Spleen (tissue), 7 donors: ENCODE measurements around the gene SDK2.

ENCODE experiments used
- POLR2A ChIP-seq, 3 donors: fragments of 450-650 bp; IDR thresholded peaks; one replicate each; pipeline ENCODE4 v1.5.1; 2017; ENCODE audit warnings: antibody characterized with exemption in 3 of 3, mild to moderate bottlenecking in 1 of 3
- POLR2AphosphoS5 ChIP-seq, 3 donors: sonication (generic); formaldehyde crosslinking; IDR thresholded peaks; one replicate each; pipeline ENCODE4 v1.5.1; 2017; ENCODE audit warnings: antibody characterized with exemption in 3 of 3
- TF ChIP-seq, protein P1 (sequence below), 11 experiments: fragments of 200-600 bp in 7 of 11; fragments of 450-650 bp in 4 of 11; sonication (generic) in 4 of 11; IDR thresholded peaks in 8 of 11; conservative IDR thresholded peaks in 3 of 11; 1 replicate in 7 of 11; 2 replicates in 4 of 11; pipeline versions ENCODE4 v1.4.0 to v1.8.0; 2016 to 2021; ENCODE audit warnings: antibody characterized with exemption in 11 of 11, inconsistent platforms in 4 of 11, mild to moderate bottlenecking in 1 of 11
- donor health status: DM: no; HTN: no; CAD: no; lungs with moderate emphysema.
- donor health status: DM: no; HTN: no; CAD: no.
- donor health status: DM: no; HTN: no; CAD: no.

DNA sequence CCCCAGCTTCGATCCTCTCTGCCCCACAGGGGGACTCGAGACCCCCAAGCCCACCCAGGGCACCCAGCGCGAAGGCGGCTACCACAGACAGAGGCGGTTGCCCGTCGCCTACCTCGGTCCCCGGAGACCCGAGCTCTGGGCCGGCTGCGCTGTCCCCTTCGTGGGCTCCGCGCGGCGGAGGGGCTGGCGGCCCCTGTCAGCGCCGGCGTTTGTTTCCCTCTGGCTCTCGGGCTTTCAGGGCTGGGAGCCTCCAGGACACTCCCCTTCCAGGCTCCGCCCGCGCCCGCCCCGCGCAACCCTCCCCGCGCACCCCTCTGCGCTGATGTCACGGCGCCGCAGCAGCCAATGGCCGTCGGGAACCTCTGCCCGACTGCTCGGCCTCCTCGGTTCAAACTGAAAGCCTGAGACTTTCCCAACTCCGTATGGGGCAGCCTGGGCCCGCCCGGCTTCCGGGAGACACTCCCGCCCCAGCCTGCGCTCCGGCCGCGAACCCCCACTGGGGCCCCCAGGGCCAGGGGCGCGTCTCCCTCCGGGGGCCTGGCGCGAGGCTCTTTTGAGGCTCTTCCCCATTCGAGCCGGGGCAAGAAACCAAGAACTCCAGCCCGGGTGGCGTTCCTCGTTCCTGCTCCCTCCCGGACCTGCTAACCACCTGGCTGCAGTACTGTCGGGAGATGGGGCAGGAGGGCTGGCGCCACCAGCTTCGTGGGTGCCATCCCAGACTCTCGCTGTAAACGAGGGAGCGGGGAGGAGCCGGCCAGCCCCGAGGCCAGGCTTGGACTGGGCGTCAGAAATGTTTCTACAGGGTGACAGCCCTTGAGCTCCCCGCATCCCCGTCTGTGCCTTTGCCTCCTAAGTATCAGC, 332.2 kb downstream of the SDK2 start, which contains the start of gene CDC42EP4:
- TF ChIP-seq, protein P1, sequence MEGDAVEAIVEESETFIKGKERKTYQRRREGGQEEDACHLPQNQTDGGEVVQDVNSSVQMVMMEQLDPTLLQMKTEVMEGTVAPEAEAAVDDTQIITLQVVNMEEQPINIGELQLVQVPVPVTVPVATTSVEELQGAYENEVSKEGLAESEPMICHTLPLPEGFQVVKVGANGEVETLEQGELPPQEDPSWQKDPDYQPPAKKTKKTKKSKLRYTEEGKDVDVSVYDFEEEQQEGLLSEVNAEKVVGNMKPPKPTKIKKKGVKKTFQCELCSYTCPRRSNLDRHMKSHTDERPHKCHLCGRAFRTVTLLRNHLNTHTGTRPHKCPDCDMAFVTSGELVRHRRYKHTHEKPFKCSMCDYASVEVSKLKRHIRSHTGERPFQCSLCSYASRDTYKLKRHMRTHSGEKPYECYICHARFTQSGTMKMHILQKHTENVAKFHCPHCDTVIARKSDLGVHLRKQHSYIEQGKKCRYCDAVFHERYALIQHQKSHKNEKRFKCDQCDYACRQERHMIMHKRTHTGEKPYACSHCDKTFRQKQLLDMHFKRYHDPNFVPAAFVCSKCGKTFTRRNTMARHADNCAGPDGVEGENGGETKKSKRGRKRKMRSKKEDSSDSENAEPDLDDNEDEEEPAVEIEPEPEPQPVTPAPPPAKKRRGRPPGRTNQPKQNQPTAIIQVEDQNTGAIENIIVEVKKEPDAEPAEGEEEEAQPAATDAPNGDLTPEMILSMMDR (IDR thresholded peaks at IDR 0.05 in 8 of 11, conservative IDR thresholded peaks at IDR 0.05 in 3 of 11): no peak
- TF ChIP-seq POLR2AphosphoS5 (IDR thresholded peaks at IDR 0.05) (peak; percentile 89 to 96 (median 96)), POLR2A (IDR thresholded peaks at IDR 0.05) (peak in 1 of 3 donors; percentile 92)
